Body of pancreas (tissue), 4 donors: ENCODE measurements around the gene LINGO4.

ENCODE experiments used
- POLR2A ChIP-seq, 3 donors: fragments of 450-650 bp; IDR thresholded peaks; one replicate each; pipeline ENCODE4 v1.6.1; 2016; ENCODE audit warnings: antibody characterized with exemption in 3 of 3, mild to moderate bottlenecking in 2 of 3
- TF ChIP-seq, protein P1 (sequence below), 7 experiments: fragments of 450-650 bp in 4 of 7; fragments of 200-600 bp in 3 of 7; sonication (generic) in 3 of 7; IDR thresholded peaks; one replicate each; pipeline ENCODE4 v1.5.1; 2016 to 2019; ENCODE audit warnings: antibody characterized with exemption in 7 of 7

DNA sequence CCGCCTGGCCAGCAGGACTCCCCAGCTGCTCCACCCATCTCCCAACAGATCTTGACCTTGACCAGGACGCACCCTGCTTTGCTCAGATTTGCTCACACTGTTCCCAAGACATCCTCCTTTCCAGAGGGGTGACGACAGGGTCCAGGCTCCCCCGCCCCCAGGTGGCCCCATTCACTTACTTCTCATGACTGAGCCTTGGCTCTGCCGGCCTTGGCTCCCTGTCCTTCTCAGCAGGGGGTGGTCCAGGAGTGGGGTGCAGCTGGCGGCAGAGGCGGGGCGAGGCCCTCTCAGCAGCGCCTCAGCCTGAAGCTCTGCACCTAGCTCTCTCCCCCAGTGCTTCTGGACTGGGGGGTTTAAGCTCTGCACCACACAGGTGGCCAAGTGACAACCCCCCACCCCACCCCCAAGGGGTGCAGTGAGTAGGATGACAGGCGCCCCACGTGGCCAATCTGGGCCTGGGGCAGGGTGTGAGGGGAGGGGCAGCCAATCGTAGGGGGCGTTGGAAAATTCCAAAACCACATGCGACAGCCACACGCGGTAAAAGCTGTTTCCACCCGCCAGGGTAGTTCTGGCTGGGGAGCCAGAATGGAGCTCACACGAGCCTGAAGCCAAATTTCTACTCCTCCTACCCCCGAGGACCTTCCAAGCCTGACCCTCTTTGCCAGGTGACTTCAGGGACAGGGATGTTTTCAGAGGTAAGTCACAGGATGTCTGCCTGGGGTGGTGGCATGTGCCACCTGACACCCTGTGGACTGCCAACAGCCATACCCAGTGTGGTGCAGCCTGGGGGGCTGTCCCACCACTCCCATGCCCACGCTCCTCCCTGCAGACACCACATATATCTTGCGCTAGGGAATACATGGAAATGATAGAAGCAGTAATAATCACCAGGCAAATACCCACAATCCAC, 20.8 kb upstream of the LINGO4 start:
- TF ChIP-seq POLR2A (IDR thresholded peaks at IDR 0.05) = no peak
- TF ChIP-seq, protein P1, sequence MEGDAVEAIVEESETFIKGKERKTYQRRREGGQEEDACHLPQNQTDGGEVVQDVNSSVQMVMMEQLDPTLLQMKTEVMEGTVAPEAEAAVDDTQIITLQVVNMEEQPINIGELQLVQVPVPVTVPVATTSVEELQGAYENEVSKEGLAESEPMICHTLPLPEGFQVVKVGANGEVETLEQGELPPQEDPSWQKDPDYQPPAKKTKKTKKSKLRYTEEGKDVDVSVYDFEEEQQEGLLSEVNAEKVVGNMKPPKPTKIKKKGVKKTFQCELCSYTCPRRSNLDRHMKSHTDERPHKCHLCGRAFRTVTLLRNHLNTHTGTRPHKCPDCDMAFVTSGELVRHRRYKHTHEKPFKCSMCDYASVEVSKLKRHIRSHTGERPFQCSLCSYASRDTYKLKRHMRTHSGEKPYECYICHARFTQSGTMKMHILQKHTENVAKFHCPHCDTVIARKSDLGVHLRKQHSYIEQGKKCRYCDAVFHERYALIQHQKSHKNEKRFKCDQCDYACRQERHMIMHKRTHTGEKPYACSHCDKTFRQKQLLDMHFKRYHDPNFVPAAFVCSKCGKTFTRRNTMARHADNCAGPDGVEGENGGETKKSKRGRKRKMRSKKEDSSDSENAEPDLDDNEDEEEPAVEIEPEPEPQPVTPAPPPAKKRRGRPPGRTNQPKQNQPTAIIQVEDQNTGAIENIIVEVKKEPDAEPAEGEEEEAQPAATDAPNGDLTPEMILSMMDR (IDR thresholded peaks at IDR 0.05) = no peak
